Pancreas (tissue), 10 donors: ENCODE measurements around the gene CLINT1. TPM values are rescaled to one million over a fixed set of nuclear protein-coding genes. Genes with fewer than 3 reads are reported as not detected.

ENCODE experiments used
- ATAC-seq, 4 donors: fragments of 200-7000 bp; cut with Tn5 transposase; one replicate each; pipeline versions ENCODE4 v1.8.0 to v1.9.1; 2020; ENCODE audit warnings: mild to moderate bottlenecking in 4 of 4, moderate library complexity in 4 of 4
- DNase-seq, 6 donors: peaks; one replicate each; pipeline ENCODE4 v3.0.0-alpha.2; 2020
- FAIRE-seq: peaks from 2 replicates; lab custom pipeline; 2012; peaks lifted over from hg19 to GRCh38; lab: Jason Lieb, UNC
- H3K27ac ChIP-seq, 4 donors: fragments of 200-600 bp; sonication (generic); 1 replicate in 3 of 4; 2 replicates in 1 of 4; pipeline versions ENCODE4 v1.5.0 to v1.8.0; 2020
- H3K27me3 ChIP-seq, 4 donors: fragments of 200-600 bp; one replicate each; pipeline ENCODE4 v1.8.0; 2021
- H3K36me3 ChIP-seq, 3 donors: fragments of 200-600 bp; sonication (generic) in 1 of 3; one replicate each; pipeline versions ENCODE4 v1.5.0 to v1.8.0; 2020 to 2021
- H3K4me1 ChIP-seq, 3 donors: fragments of 200-600 bp; one replicate each; pipeline ENCODE4 v1.8.0; 2021
- H3K4me3 ChIP-seq, 4 donors: fragments of 200-600 bp; sonication (generic) in 2 of 4; one replicate each; pipeline versions ENCODE4 v1.5.0 to v1.8.0; 2020 to 2021
- H3K9me3 ChIP-seq, 4 donors: fragments of 200-600 bp; one replicate each; pipeline ENCODE4 v1.8.0; 2021
- CTCF ChIP-seq, 4 donors: fragments of 200-600 bp; sonication (generic) in 3 of 4; IDR thresholded peaks; one replicate each; pipeline versions ENCODE4 v1.5.0 to v1.8.0; 2021; ENCODE audit warnings: antibody characterized with exemption in 4 of 4
- WGBS, 2 donors: extraction: QIAGEN DNeasy Blood & Tissue Kit; methylation state at CpG; one replicate each; pipeline ENCODE4 v1.1.7; 2013; 5-methylcytosine and 5-hydroxymethylcytosine counted together
- intact Hi-C, 3 donors: fragments of 100-400 bp; cut with DNase I; formaldehyde crosslinking; loops; one replicate each; pipeline versions ENCODE4 v1.11.1 to v1.14.2; 2022
- polyA plus RNA-seq, 2 donors: library from polyadenylated mRNA; stranded (reverse); fragments of 200-250 nt; gene quantifications; one replicate each; pipeline ENCODE4 v1.2.3, GENCODE V29; 2013
- total RNA-seq, 6 donors: library from RNA; stranded (reverse); fragmentation: NEBNext Ultra II Directional in 4 of 6; extraction: Animal tissue kit (Norgen Biotek cat#: 25700) in 4 of 6; gene quantifications; one replicate each; pipeline versions ENCODE4 v1.2.1 to v1.2.4, GENCODE V29; 2021 to 2023
- donor health status: healthy with polysubstance abuse.
- donor health status: DM: no; HTN: no; CAD: no; lungs with moderate emphysema.
- donor health status: DM: no; HTN: no; CAD: no.
- donor health status: control.
- donor health status: control.
- donor health status: Bipolar disorder and iron deficiency.
- donor health status: DM: yes; HTN: yes; CAD: no.
- donor health status: DM: no; HTN: no; CAD: no.
- donor health status: DM: no; HTN: no; CAD: no.
- donor health status: DM: yes; HTN: yes; CAD: no.

The CLINT1 gene
- total and polyA plus RNA-seq, 8 donors = 23.5 to 62.5 (median 37.9) TPM

DNA sequence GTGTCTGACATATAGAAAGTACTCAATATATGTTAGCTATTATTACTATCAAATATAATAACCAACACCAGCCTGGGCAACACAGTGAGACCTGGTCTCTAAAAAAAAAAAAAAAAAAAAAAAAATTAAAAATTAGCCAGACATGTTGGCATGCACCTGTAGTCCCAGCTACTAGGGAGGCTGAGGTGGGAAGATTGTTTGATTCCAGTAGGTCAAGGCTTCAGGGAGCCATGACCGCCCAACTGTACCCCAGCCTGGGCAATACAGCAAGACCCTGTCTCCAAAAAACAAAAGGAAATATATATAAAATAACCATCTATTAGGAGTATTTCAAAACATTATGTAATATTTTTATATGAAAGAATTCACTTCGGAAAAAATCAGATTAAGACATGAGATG lies 40.6 kb downstream of the CLINT1 start:
- TF ChIP-seq CTCF (IDR thresholded peaks at IDR 0.05) = no peak
- WGBS, 2 donors = 83 to 97% methylated on average over 2 of the region's 2 CpGs
- Histone ChIP-seq H3K36me3 (peaks cover 0 to 11% (median 3%) of the 10 kb centered on the region in 3 donors), H3K27me3 (no peaks in the 10 kb centered on the region), H3K9me3 (no peaks in the 10 kb centered on the region), H3K4me3 (no peak overlapping the region), H3K27ac (no peak overlapping the region), H3K4me1 (peaks cover 0 to 20% (median 9%) of the 10 kb centered on the region in 3 donors)
- DNase-seq (no peak), ATAC-seq (no peak), FAIRE-seq (no peak)
- intact Hi-C loops = loop anchor here in 2 of 3 donors (10.0 kb wide), 1 partner anchor 126 kb away; no protein-coding TSS in a partner anchor

DNA sequence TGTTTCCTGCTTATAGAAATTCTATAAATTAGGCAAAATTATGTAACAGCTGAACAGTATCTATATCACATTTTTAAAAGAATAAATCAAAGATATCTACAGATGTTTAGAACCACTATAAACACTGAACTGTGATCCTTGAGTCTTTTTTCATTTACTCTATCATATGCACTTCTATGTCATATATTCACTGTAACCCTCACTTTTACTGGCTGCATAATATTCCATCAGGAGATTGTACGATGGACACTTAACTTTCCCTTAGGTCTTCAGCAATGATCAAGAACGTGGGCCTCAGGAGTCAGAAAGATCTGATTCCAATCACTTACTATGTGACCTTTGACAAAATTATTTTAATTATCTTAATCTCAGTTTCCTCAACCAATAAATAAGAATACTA lies 41.0 kb downstream of the CLINT1 start:
- Histone ChIP-seq H3K4me1 (peaks cover 0 to 16% (median 8%) of the 10 kb centered on the region in 3 donors), H3K4me3 (no peak overlapping the region), H3K9me3 (no peaks in the 10 kb centered on the region), H3K27me3 (no peaks in the 10 kb centered on the region), H3K36me3 (peaks cover 0 to 16% (median 3%) of the 10 kb centered on the region in 3 donors), H3K27ac (no peak overlapping the region)
- DNase-seq (no peak), FAIRE-seq (no peak), ATAC-seq (no peak)
- WGBS, 2 donors = 90 to 93% methylated on average over 2 of the region's 2 CpGs
- intact Hi-C loops = loop anchor here in 2 of 3 donors (10.0 kb wide), 1 partner anchor 127 kb away; no protein-coding TSS in a partner anchor
- no peak for TF ChIP-seq CTCF (IDR thresholded peaks at IDR 0.05)

- no peak overlapping the region for H3K4me3 ChIP-seq
- no peak overlapping the region for H3K27ac ChIP-seq
- FAIRE-seq (no peak), ATAC-seq (no peak), DNase-seq (no peak)
- no peak for TF ChIP-seq CTCF (IDR thresholded peaks at IDR 0.05)
- H3K27me3 ChIP-seq = no peaks in the 10 kb centered on the region
- WGBS, 2 donors = 67 to 71% methylated on average over 5 of the region's 5 CpGs
- intact Hi-C loops = loop anchor here in 2 of 3 donors (10.0 kb wide), 1 partner anchor 127 kb away; no protein-coding TSS in a partner anchor
- peaks cover 0 to 10% (median 4%) of the 10 kb centered on the region in 3 donors for H3K4me1 ChIP-seq
- H3K36me3 ChIP-seq = peaks cover 0 to 21% (median 3%) of the 10 kb centered on the region in 3 donors
- no peaks in the 10 kb centered on the region for H3K9me3 ChIP-seq
Observed at GRCh38 chr5:157817387-157817702, 41.6 kb downstream of the CLINT1 start.

DNA sequence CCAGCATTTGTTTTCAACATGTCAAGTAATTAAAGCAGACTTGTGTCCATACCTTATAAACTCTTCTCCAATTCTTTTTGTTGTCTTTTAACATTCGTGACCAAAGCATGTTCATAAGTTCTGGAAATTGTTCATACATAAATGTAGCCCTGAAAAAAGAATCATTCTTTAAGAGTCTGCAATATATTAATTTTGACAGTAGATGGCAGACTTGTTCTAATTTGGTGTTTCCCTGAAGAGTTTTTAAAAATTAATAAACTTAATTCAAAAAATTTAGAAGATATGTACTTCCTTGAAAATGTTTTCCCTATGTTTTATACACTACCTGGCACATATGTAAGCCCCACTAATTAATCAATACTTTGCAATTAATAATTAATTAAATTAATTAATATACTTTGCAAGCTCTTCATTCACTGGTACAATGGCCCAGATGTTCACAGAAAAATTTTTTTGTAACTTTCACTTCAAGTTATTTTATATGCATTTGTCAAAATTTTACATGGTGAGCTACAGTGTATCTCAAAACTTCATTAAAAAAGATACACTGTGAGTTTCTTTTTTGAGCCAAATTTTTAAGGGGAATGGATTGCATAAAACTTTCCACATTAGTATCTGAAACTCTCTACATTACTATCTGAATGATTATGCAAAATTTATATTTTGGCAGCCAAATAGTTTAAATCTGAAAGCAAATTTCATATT lies 42.1 kb downstream of the CLINT1 start:
- Histone ChIP-seq H3K27me3 (no peaks in the 10 kb centered on the region), H3K27ac (no peak overlapping the region), H3K36me3 (peaks cover 0 to 25% (median 3%) of the 10 kb centered on the region in 3 donors), H3K4me1 (peaks cover 0 to 8% (median 4%) of the 10 kb centered on the region in 3 donors), H3K4me3 (no peak overlapping the region), H3K9me3 (no peaks in the 10 kb centered on the region)
- DNase-seq (no peak), ATAC-seq (peak in 3 of 4 donors; percentile 57 to 65 (median 64)), FAIRE-seq (peak; percentile 97)
- TF ChIP-seq CTCF (IDR thresholded peaks at IDR 0.05) = peak in 3 of 4 donors; percentile 15 to 45 (median 39)
- intact Hi-C loops = loop anchor here in 2 of 3 donors (10.0 kb wide), 1 partner anchor 128 kb away; no protein-coding TSS in a partner anchor
- 39 to 59% methylated on average over 1 of the region's 1 CpG for WGBS, 2 donors

DNA sequence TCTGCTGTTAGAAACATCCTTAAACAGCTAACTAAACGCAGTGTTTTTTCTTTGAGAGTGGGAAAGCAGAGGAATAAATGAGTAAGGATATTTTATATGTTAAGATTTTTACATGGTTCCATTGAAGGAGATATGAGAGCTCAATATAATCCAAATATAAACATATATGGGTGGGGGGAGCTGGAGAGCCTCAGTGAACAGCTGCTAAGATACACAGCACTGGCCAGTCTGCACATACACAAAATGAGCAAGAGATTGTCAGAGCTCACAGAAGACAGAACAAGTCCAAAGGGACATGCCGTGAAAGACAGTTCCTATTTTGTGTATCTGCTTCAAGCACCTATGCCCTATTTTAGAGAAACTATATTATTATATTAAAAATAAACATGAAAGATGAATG lies 46.9 kb downstream of the CLINT1 start:
- intact Hi-C loops = loop anchor here in 2 of 3 donors (10.0 kb wide), 1 partner anchor 133 kb away; no protein-coding TSS in a partner anchor
- Histone ChIP-seq H3K9me3 (no peaks in the 10 kb centered on the region), H3K27me3 (no peaks in the 10 kb centered on the region), H3K4me3 (no peak overlapping the region), H3K4me1 (no peaks in the 10 kb centered on the region), H3K27ac (no peak overlapping the region), H3K36me3 (peaks cover 0 to 32% (median 3%) of the 10 kb centered on the region in 3 donors)
- ATAC-seq = no peak
- no peak for DNase-seq
- FAIRE-seq = no peak
- 91 to 94% methylated on average over 2 of the region's 2 CpGs for WGBS, 2 donors
- no peak for TF ChIP-seq CTCF (IDR thresholded peaks at IDR 0.05)
